GM23338 (cell line): ENCODE measurements around the gene SUCLG2. TPM values are rescaled to one million over a fixed set of nuclear protein-coding genes. Genes with fewer than 3 reads are reported as not detected.

Experiments
- ATAC-seq: fragments of 200-7000 bp; cut with Tn5 transposase; 3 replicates; pipeline ENCODE4 v1.9.1; 2020
- DNase-seq: peaks from one replicate; pipeline ENCODE4 v3.0.0-alpha.2; 2015; ENCODE audit warnings: low spot score
- H2AFZ ChIP-seq: fragments of 200-600 bp; sonication (generic); 2 replicates; pipeline ENCODE4 v1.8.0; 2016; ENCODE audit warnings: antibody characterized with exemption, mild to moderate bottlenecking, moderate library complexity
- H3F3A ChIP-seq: fragments of 200-600 bp; sonication (generic); replicated peaks from 2 replicates; pipeline ENCODE4 v1.8.0; 2017; ENCODE audit warnings: antibody characterized with exemption, mixed run types, low read depth
- H3K27ac ChIP-seq: fragments of 200-600 bp; sonication (generic); 2 replicates; pipeline ENCODE4 v1.6.1; 2016; ENCODE audit warnings: low read depth
- H3K27me3 ChIP-seq: fragments of 200-600 bp; sonication (generic); 2 replicates; pipeline ENCODE4 v1.8.0; 2016; ENCODE audit warnings: mild to moderate bottlenecking, mixed run types, moderate library complexity; ENCODE audit not compliant: insufficient read depth
- H3K36me3 ChIP-seq: fragments of 200-600 bp; sonication (generic); 2 replicates; pipeline ENCODE4 v1.8.0; 2016; ENCODE audit warnings: mild to moderate bottlenecking; ENCODE audit not compliant: insufficient read depth
- H3K4me1 ChIP-seq: fragments of 200-600 bp; sonication (generic); 2 replicates; pipeline ENCODE4 v1.8.0; 2016; ENCODE audit warnings: mild to moderate bottlenecking, moderate library complexity; ENCODE audit not compliant: insufficient read depth
- H3K4me2 ChIP-seq: fragments of 200-600 bp; sonication (generic); 2 replicates; pipeline ENCODE4 v1.7.1; 2017; ENCODE audit warnings: mixed run types
- H3K4me3 ChIP-seq: fragments of 200-600 bp; sonication (generic); 2 replicates; pipeline ENCODE4 v1.6.1; 2016; ENCODE audit warnings: mixed run types
- H3K79me2 ChIP-seq: fragments of 200-600 bp; sonication (generic); replicated peaks from 2 replicates; pipeline ENCODE4 v1.8.0; 2017; ENCODE audit warnings: mild to moderate bottlenecking; ENCODE audit not compliant: insufficient read depth
- H3K9me2 ChIP-seq: fragments of 200-600 bp; sonication (generic); 2 replicates; pipeline ENCODE4 v1.8.0; 2017; ENCODE audit not compliant: insufficient read depth
- H4K20me1 ChIP-seq: fragments of 200-600 bp; sonication (generic); replicated peaks from 2 replicates; pipeline ENCODE4 v1.8.0; 2017; ENCODE audit warnings: mild to moderate bottlenecking; ENCODE audit not compliant: insufficient read depth
- H3K27ac Mint-ChIP-seq: 2 replicates; pipeline ENCODE4 v1.8.0; 2020; ENCODE audit warnings: inconsistent platforms, mild to moderate bottlenecking, moderate library complexity, mixed read lengths
- H3K27me3 Mint-ChIP-seq: 3 replicates; pipeline ENCODE4 v1.8.0; 2022; ENCODE audit warnings: low read depth, mild to moderate bottlenecking, moderate library complexity, mixed read lengths, inconsistent platforms; ENCODE audit not compliant: insufficient read depth, poor library complexity
- H3K36me3 Mint-ChIP-seq: 3 replicates; pipeline ENCODE4 v1.8.0; 2021; ENCODE audit warnings: low read depth, mild to moderate bottlenecking, inconsistent platforms, moderate library complexity, mixed read lengths
- H3K4me1 Mint-ChIP-seq: 3 replicates; pipeline ENCODE4 v1.8.0; 2020; ENCODE audit warnings: mild to moderate bottlenecking, inconsistent platforms, mixed read lengths
- H3K4me3 Mint-ChIP-seq: 3 replicates; pipeline ENCODE4 v1.8.0; 2021; ENCODE audit warnings: moderate library complexity, mild to moderate bottlenecking, inconsistent platforms, mixed read lengths
- H3K9me3 Mint-ChIP-seq: 3 replicates; pipeline ENCODE4 v1.8.0; 2020; ENCODE audit warnings: moderate library complexity, mild to moderate bottlenecking, inconsistent platforms, mixed read lengths
- CREB1 ChIP-seq: fragments of 250-450 bp; sonication (Bioruptor Pico); IDR thresholded peaks from 2 replicates; pipeline ENCODE4 v1.5.0; 2020; ENCODE audit warnings: low read depth, mild to moderate bottlenecking, moderate library complexity
- CTCF ChIP-seq, 2 experiments: fragments of 200-600 bp in 1 of 2; sonication (generic) in 1 of 2; conservative IDR thresholded peaks; 2 replicates each; pipeline versions ENCODE4 v1.5.1 to v1.6.1; 2016 to 2017; ENCODE audit warnings: antibody characterized with exemption in 2 of 2, low read depth in 2 of 2, mild to moderate bottlenecking in 2 of 2, moderate library complexity in 1 of 2
- ETS1 ChIP-seq: IDR thresholded peaks from 2 replicates; pipeline ENCODE4 v1.6.1; 2016; ENCODE audit warnings: antibody characterized with exemption
- EZH2 ChIP-seq: fragments of 200-600 bp; sonication (generic); IDR thresholded peaks from one replicate; pipeline ENCODE4 v1.8.0; 2017; ENCODE audit warnings: antibody characterized with exemption, mild to moderate bottlenecking, low read depth; ENCODE audit not compliant: unreplicated experiment
- EZH2phosphoT487 ChIP-seq: fragments of 200-600 bp; sonication (generic); IDR thresholded peaks from one replicate; pipeline ENCODE4 v1.8.1; 2018; ENCODE audit warnings: antibody characterized with exemption; ENCODE audit not compliant: unreplicated experiment
- JUNB ChIP-seq: IDR thresholded peaks from one replicate; pipeline ENCODE4 v1.6.1; 2016; ENCODE audit warnings: antibody characterized with exemption; ENCODE audit not compliant: unreplicated experiment
- NANOG ChIP-seq: IDR thresholded peaks from 2 replicates; pipeline ENCODE4 v1.6.1; 2016; ENCODE audit warnings: antibody characterized with exemption, borderline replicate concordance
- POLR2AphosphoS5 ChIP-seq: IDR thresholded peaks from 2 replicates; pipeline ENCODE4 v1.6.1; 2016; ENCODE audit warnings: antibody characterized with exemption, low read depth
- REST ChIP-seq: IDR thresholded peaks from one replicate; pipeline ENCODE4 v1.6.1; 2018; ENCODE audit warnings: antibody characterized with exemption; ENCODE audit not compliant: unreplicated experiment
- STAT1 ChIP-seq: IDR thresholded peaks from one replicate; pipeline ENCODE4 v1.6.1; 2016; ENCODE audit warnings: antibody characterized with exemption; ENCODE audit not compliant: unreplicated experiment
- ZNF114 ChIP-seq: fragments of 250-450 bp; sonication (Bioruptor Pico); IDR thresholded peaks from 2 replicates; pipeline ENCODE4 v1.5.0; 2020; ENCODE audit warnings: mild to moderate bottlenecking, moderate library complexity
- ZNF331 ChIP-seq: fragments of 250-450 bp; sonication (Bioruptor Pico); IDR thresholded peaks from 2 replicates; pipeline ENCODE4 v1.5.0; 2020; ENCODE audit warnings: low read depth, mild to moderate bottlenecking, moderate library complexity
- polyA plus RNA-seq: library from polyadenylated mRNA; unstranded; fragments of >200 nt; fragmentation: Nextera tagmentation; extraction: Ambion mirVana; gene quantifications from 2 replicates; pipeline ENCODE4 v1.2.1, GENCODE V29; 2016
- total RNA-seq: library from RNA; depleted of rRNA; stranded (reverse); fragments of >200 nt; shearing (Covaris generic); gene quantifications from 2 replicates; pipeline ENCODE4 v1.2.3, GENCODE V29; 2014

SUCLG2 gene
- total and polyA plus RNA-seq, 2 experiments from 2014 or later: 29.3 to 39.0 TPM

GRCh38 chr3:67622652-67623051, 31.8 kb downstream of the SUCLG2 start (continued):
- TF ChIP-seq JUNB (no peak), NANOG (no peak), STAT1 (no peak), CTCF (conservative IDR thresholded peaks at IDR 0.05; ENCODE audit: low read depth in 2 of 2) (no peak), ETS1 (no peak), REST (no peak), POLR2AphosphoS5 (no peak), ZNF331 (no peak), ZNF114 (no peak), EZH2phosphoT487 (no peak), CREB1 (CRISPR knock-in tag) (no peak), EZH2 (no peak)

- H3K9me3 Mint-ChIP-seq: no peaks in the 10 kb centered on the region
- Histone ChIP-seq H3K9me2 (no peaks in the 10 kb centered on the region), H3F3A (no peaks in the 10 kb centered on the region), H4K20me1 (no peaks in the 10 kb centered on the region), H3K36me3 (no peaks in the 10 kb centered on the region), H3K4me3 (no peak overlapping the region), H3K27me3 (no peaks in the 10 kb centered on the region), H3K79me2 (peaks cover 8% of the 10 kb centered on the region; the same call in 1 of the 2 replicates), H2AFZ (no peak overlapping the region), H3K4me2 (no peak overlapping the region), H3K27ac (no peak overlapping the region), H3K4me1 (peaks cover 10% of the 10 kb centered on the region)
- H3K4me3 Mint-ChIP-seq: no peak overlapping the region
- peaks cover 9% of the 10 kb centered on the region for H3K4me1 Mint-ChIP-seq
- H3K27ac Mint-ChIP-seq: peak overlapping the region; percentile 53; the same call in 1 of the 2 replicates
- ATAC-seq (no peak), DNase-seq (no peak)
- H3K27me3 Mint-ChIP-seq: peaks cover 4% of the 10 kb centered on the region
- peaks cover 18% of the 10 kb centered on the region for H3K36me3 Mint-ChIP-seq
- no peak for TF ChIP-seq STAT1
- TF ChIP-seq ZNF331: no peak
- TF ChIP-seq CTCF (conservative IDR thresholded peaks at IDR 0.05; ENCODE audit: low read depth in 2 of 2): no peak
- TF ChIP-seq JUNB: no peak
Observed at GRCh38 chr3:67620869-67621268, 33.5 kb downstream of the SUCLG2 start.
